ENCODE measurements around the gene TPI1.

TPI1 gene

GRCh38 chr12:6827982-6828780 is 39.1 kb upstream of the TPI1 start, which contains the start of gene P3H3:
P3H3 (plus strand) TSS chr12:6828407; CDS start chr12:6828441, 34 bp downstream.
- intact Hi-C loops (cut with DNase I), result loop anchor here (5.0 kb wide), 1 partner anchor 91 kb away; no protein-coding TSS in a partner anchor

GRCh38 chr12:6828781-6829535 is 38.4 kb upstream of the TPI1 start:
- DNase-seq, result peak in 8 of 10 donors; percentile 50 to 94 (median 70)
- intact Hi-C loops (cut with DNase I), result loop anchor here (5.0 kb wide), 1 partner anchor 92 kb away; no protein-coding TSS in a partner anchor

More at GRCh38 chr12:6827982-6828780, 39.1 kb upstream of the TPI1 start, which contains the start of gene P3H3:
- peak in 4 of 10 donors; percentile 40 to 89 (median 71) for DNase-seq

- DNase-seq, result peak in 3 of 10 donors; percentile 54 to 87 (median 87)
- intact Hi-C loops (cut with DNase I), result loop anchor here (5.0 kb wide), 1 partner anchor 92 kb away; no protein-coding TSS in a partner anchor
Measured at GRCh38 chr12:6829536-6830220, 37.7 kb upstream of the TPI1 start.

- peak in 2 of 10 donors; percentile 57 to 66 for DNase-seq
Measured at GRCh38 chr12:6830286-6830890, 36.9 kb upstream of the TPI1 start.

GRCh38 chr12:6830999-6831398 is 36.3 kb upstream of the TPI1 start:
- DNase-seq, result no peak
- intact Hi-C loops (cut with DNase I), result no loop called here

More at GRCh38 chr12:6830286-6830890, 36.9 kb upstream of the TPI1 start:
- intact Hi-C loops (cut with DNase I), result no loop called here

- intact Hi-C loops (cut with DNase I), result no loop called here
- peak in 2 of 10 donors; percentile 53 to 69 for DNase-seq
Measured at GRCh38 chr12:6831450-6831995, 35.8 kb upstream of the TPI1 start.

- intact Hi-C loops (cut with DNase I), result no loop called here
- DNase-seq, result peak in 1 of 10 donors; percentile 22
Measured at GRCh38 chr12:6832125-6832524, 35.2 kb upstream of the TPI1 start.

GRCh38 chr12:6833189-6833890 is 34.0 kb upstream of the TPI1 start:
- no peak for DNase-seq
- intact Hi-C loops (cut with DNase I), result no loop called here

GRCh38 chr12:6834254-6834653 is 33.1 kb upstream of the TPI1 start:
- intact Hi-C loops (cut with DNase I), result no loop called here
- no peak for DNase-seq

GRCh38 chr12:6834873-6835272 is 32.5 kb upstream of the TPI1 start:
- no peak for DNase-seq
- intact Hi-C loops (cut with DNase I), result no loop called here

GRCh38 chr12:6836851-6837250 is 30.5 kb upstream of the TPI1 start:
- peak in 1 of 10 donors; percentile 73 for DNase-seq
- intact Hi-C loops (cut with DNase I), result no loop called here

- intact Hi-C loops (cut with DNase I), result no loop called here
- DNase-seq, result peak in 1 of 10 donors; percentile 71
Measured at GRCh38 chr12:6837370-6838060, 29.8 kb upstream of the TPI1 start.

- intact Hi-C loops (cut with DNase I), result no loop called here
Measured at GRCh38 chr12:6838854-6839253, 28.5 kb upstream of the TPI1 start.

GRCh38 chr12:6839482-6840201 is 27.7 kb upstream of the TPI1 start:
- DNase-seq, result peak in 2 of 10 donors; percentile 68 to 77
- intact Hi-C loops (cut with DNase I), result no loop called here

More at GRCh38 chr12:6838854-6839253, 28.5 kb upstream of the TPI1 start:
- DNase-seq, result peak in 1 of 10 donors; percentile 30

- no peak for DNase-seq
- intact Hi-C loops (cut with DNase I), result no loop called here
Measured at GRCh38 chr12:6840330-6840729, 27.0 kb upstream of the TPI1 start.

GRCh38 chr12:6840761-6841515 is 26.4 kb upstream of the TPI1 start, which contains the start of gene GNB3:
GNB3 (plus strand) TSS chr12:6840925; CDS start chr12:6841288, 363 bp downstream.
- intact Hi-C loops (cut with DNase I), result no loop called here
- peak in 1 of 10 donors; percentile 62 for DNase-seq

GRCh38 chr12:6842075-6842474 is 25.3 kb upstream of the TPI1 start:
- peak in 1 of 10 donors; percentile 44 for DNase-seq
- intact Hi-C loops (cut with DNase I), result no loop called here
